GM12874 (cell line): ENCODE measurements around the gene NAT16.

ENCODE experiments used
- CTCF ChIP-seq: IDR thresholded peaks from 2 replicates; pipeline ENCODE4 v1.5.1; 2011; ENCODE audit warnings: low read depth, mild to moderate bottlenecking, control low read depth, low read length, moderate library complexity; ENCODE audit not compliant: insufficient read depth

Gene NAT16

DNA sequence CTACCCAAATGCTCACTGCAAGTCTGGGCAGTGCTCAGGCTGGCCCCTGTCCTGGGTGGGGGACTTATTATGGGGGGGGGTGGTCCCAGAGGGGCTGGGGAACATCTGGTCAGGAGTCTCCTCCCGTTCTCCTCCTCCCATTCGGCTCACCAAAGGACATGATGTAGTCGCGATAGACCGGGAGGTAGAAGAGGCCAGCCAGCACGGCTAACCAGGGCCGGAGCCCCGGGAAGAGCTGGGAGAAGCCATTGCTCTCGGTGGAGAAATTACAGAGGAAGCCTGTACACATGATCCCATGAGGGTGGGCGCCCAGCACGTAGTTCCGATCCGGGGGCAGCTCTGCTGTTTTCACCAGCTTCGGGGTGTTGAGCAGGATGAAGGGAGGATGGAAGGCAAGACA lies 18.4 kb upstream of the NAT16 start:
- no peak for TF ChIP-seq CTCF

DNA sequence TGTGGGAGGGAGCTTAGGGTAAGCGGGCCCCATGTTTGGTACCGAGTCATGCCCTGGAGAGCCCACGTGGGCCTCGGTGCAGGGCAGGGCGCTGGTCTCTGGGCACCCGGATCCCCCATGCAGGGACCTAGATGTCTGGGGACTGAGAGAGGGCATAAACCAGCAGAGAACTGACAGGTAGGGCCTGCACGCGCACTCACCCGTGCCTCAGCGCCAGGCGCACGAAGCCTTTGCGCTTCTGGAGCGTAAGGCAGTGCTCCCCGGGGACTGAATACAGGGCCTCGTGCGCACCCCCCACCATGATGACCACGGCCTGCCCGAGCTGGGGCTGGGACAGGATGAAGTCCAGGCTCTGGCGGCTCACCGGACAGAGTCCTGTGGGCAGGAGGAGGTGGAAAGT lies 17.9 kb upstream of the NAT16 start:
- TF ChIP-seq CTCF: no peak

- TF ChIP-seq CTCF: no peak
These were observed 15.8 kb upstream of the NAT16 start for GRCh38 chr7:101195884-101196283.

GRCh38 chr7:101189109-101189508 lies 9.0 kb upstream of the NAT16 start:
- TF ChIP-seq CTCF: no peak

DNA sequence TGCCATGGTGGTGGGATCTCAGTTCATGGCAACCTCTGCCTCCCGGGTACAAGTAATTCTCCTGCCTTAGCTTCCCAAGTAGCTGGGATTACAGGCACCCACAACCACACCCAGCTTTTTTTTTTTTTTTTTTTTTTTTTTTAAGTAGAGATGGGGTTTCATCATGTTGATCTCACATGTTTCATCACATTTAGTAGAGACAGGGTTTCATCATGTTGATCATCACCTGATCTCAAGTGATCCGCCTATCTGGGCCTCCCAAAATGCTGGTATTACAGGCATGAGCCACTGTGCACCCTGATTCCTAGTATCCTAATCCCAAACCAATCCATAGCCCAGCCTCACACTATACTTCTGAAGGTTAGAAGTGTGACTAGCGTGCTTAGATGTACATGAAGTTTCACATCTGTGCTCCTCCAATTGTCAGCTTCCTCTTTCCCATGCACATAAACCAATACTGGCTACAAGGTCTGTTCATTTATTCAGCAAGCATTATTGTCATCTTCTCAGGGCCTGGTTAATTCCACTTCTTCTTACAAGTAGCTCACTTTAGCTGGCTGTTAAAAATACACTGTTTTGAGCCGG lies 6.8 kb upstream of the NAT16 start:
- TF ChIP-seq CTCF: no peak

DNA sequence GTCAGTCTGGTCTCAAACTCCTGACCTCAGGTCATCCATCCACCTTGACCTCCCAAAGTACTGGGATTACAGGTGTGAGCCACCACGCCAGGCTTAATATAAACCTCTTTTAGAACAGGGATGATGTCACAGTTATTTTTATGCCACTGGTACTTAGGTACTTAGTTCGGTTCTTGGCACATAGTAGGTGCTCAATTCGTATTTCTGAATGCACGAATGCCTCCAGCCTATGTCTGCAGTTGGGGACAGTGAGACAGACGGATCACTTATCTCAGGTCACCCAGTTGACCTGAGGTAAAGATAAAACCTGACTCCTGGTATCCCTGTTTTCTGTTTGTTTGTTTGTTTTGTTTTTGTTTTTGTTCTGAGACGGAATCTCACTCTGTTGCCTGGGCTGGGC lies 6.1 kb upstream of the NAT16 start:
- no peak for TF ChIP-seq CTCF

DNA sequence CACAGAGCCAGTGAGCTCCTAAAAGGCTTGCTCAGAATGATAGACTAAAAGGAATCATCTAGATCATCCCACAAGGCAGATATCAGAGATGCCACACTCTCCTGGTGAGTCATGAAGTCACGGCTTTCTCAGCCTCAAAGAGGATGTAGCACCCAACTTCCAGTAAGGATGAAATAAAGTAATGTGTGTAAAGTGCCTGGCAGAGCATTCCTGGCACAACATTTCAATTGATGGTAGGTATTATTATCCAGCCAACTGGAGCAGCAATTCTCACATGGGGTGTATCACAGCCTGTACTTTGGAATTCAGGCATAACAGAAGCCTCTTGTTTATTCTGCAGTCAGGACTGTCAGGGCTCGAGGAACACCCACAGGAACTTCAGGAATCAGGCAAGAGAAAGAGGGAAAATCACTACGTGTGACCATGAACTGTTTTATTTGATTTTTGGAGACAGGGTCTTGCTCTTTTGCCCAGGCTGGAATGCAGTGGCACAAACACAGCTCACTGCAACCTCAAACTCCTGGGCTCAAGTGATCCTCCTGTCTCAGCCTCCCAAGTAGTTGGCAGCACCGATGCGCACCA lies 5.3 kb upstream of the NAT16 start:
- TF ChIP-seq CTCF: no peak
